Sigmoid colon (tissue), 4 donors: ENCODE data around the gene TJP1.

ENCODE experiments used
- POLR2A ChIP-seq, 2 donors: fragments of 450-650 bp; IDR thresholded peaks; one replicate each; pipeline ENCODE4 v1.6.1; 2016; ENCODE audit warnings: antibody characterized with exemption in 2 of 2, mild to moderate bottlenecking in 2 of 2, moderate library complexity in 2 of 2
- POLR2AphosphoS5 ChIP-seq, 4 donors: sonication (generic); formaldehyde crosslinking; IDR thresholded peaks; one replicate each; pipeline ENCODE4 v1.6.1; 2017; ENCODE audit warnings: antibody characterized with exemption in 4 of 4
- TF ChIP-seq, protein P1 (sequence below), 4 experiments: fragments of 450-650 bp in 3 of 4; fragments of 200-600 bp in 1 of 4; IDR thresholded peaks; one replicate each; pipeline ENCODE4 v1.5.1; 2016 to 2019; ENCODE audit warnings: antibody characterized with exemption in 4 of 4, mild to moderate bottlenecking in 3 of 4, moderate library complexity in 2 of 4

- TF ChIP-seq, protein P1, sequence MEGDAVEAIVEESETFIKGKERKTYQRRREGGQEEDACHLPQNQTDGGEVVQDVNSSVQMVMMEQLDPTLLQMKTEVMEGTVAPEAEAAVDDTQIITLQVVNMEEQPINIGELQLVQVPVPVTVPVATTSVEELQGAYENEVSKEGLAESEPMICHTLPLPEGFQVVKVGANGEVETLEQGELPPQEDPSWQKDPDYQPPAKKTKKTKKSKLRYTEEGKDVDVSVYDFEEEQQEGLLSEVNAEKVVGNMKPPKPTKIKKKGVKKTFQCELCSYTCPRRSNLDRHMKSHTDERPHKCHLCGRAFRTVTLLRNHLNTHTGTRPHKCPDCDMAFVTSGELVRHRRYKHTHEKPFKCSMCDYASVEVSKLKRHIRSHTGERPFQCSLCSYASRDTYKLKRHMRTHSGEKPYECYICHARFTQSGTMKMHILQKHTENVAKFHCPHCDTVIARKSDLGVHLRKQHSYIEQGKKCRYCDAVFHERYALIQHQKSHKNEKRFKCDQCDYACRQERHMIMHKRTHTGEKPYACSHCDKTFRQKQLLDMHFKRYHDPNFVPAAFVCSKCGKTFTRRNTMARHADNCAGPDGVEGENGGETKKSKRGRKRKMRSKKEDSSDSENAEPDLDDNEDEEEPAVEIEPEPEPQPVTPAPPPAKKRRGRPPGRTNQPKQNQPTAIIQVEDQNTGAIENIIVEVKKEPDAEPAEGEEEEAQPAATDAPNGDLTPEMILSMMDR (IDR thresholded peaks at IDR 0.05), result no peak
- no peak for TF ChIP-seq POLR2A (IDR thresholded peaks at IDR 0.05)
- no peak for TF ChIP-seq POLR2AphosphoS5 (IDR thresholded peaks at IDR 0.05)
Observed at GRCh38 chr15:29695489-29696167, 126.6 kb downstream of the TJP1 start.
